ENCODE results near the gene TSKS. TPM values are rescaled to one million over a fixed set of nuclear protein-coding genes. Genes with fewer than 3 reads are reported as not detected.

Gene TSKS
- total RNA-seq, 1 experiment from 2014 or later = 0.28 TPM

GRCh38 chr19:49808711-49809159 is 45.6 kb upstream of the TSKS start:
- no peak overlapping the region for H4K5ac ChIP-seq (ENCODE audit: insufficient read length, low read depth, low read length)
- no CpG with 5 or more reads among the region's 31 CpGs for WGBS (ENCODE audit: extremely low coverage, insufficient read length, low lambda C conversion rate)
- H2BK15ac ChIP-seq (ENCODE audit: low read depth, low read length) = no peak overlapping the region
- no peak overlapping the region for H3K4ac ChIP-seq (ENCODE audit: low read depth, low read length)
- no peaks in the 10 kb centered on the region for H3K27me3 ChIP-seq (ENCODE audit: insufficient read depth, low read length)
- no peak overlapping the region for H2BK5ac ChIP-seq (ENCODE audit: insufficient read length, low read length)
- TF ChIP-seq CTCF (conservative IDR thresholded peaks at IDR 0.05) = no peak
- H3K23ac ChIP-seq (ENCODE audit: insufficient read length, low read depth, low read length) = no peak overlapping the region
- no peak overlapping the region for H4K8ac ChIP-seq (replicated peaks; ENCODE audit: insufficient read length, low read depth, low read length)
- H2AK5ac ChIP-seq (ENCODE audit: insufficient read length, low read length) = no peak overlapping the region
- no peak overlapping the region for H3K56ac ChIP-seq (ENCODE audit: insufficient read length, low read depth, low read length)
- peak overlapping the region; percentile 28 for H3K9ac ChIP-seq (ENCODE audit: extremely low read depth, insufficient read length, low read length)
- H3K36me3 Mint-ChIP-seq (ENCODE audit: insufficient read depth in 1 of 3, low read depth in 3 of 3) = peaks cover 12 to 31% (median 28%) of the 10 kb centered on the region in 3 experiments; a peak in 6 of 7 replicates
- peak overlapping the region; percentile 72 to 83 for H3K4me3 Mint-ChIP-seq
- H2AFZ ChIP-seq (ENCODE audit: low read length) = no peak overlapping the region
- no peaks in the 10 kb centered on the region for H3K79me1 ChIP-seq (ENCODE audit: insufficient read depth, low read depth, low read length, poor library complexity, severe bottlenecking)
- H3K79me2 ChIP-seq (ENCODE audit: insufficient read depth, low read length) = no peaks in the 10 kb centered on the region
- no peak overlapping the region for H2BK120ac ChIP-seq (ENCODE audit: low read depth, low read length, poor library complexity, severe bottlenecking)
- H4K91ac ChIP-seq (ENCODE audit: insufficient read length, low read depth, low read length) = no peak overlapping the region
- H3K23me2 ChIP-seq (ENCODE audit: insufficient read length, low read depth, low read length, poor library complexity, severe bottlenecking) = peaks cover 13% of the 10 kb centered on the region
- peaks cover 16 to 30% of the 10 kb centered on the region in 2 experiments for H3K4me1 Mint-ChIP-seq
- H4K20me1 ChIP-seq (ENCODE audit: control insufficient read depth, insufficient read depth, insufficient read length) = no peaks in the 10 kb centered on the region
- H3K27ac ChIP-seq (ENCODE audit: insufficient read length, low read depth, low read length) = no peak overlapping the region
- peak overlapping the region in 1 of 3 experiments; percentile 82; a peak in 1 of 7 replicates for H3K27ac Mint-ChIP-seq
- peak; percentile 98 for DNase-seq
- H3T11ph ChIP-seq (ENCODE audit: low read length) = no peak overlapping the region
- H3K9me3 ChIP-seq (ENCODE audit: control insufficient read depth, low read depth, low read length) = no peaks in the 10 kb centered on the region
- no peak overlapping the region for H2BK12ac ChIP-seq (ENCODE audit: insufficient read length, low read depth, low read length)
- peaks cover 3% of the 10 kb centered on the region for H3K4me1 ChIP-seq (ENCODE audit: insufficient read depth, low read length)
- peak overlapping the region; percentile 80 for H3K14ac ChIP-seq (ENCODE audit: insufficient read depth, low read length)
- no peak overlapping the region for H2BK20ac ChIP-seq (ENCODE audit: low read depth, low read length, poor library complexity, severe bottlenecking)
- H3K27me3 Mint-ChIP-seq (ENCODE audit: low read depth) = peaks cover 7% of the 10 kb centered on the region
- no peaks in the 10 kb centered on the region; a peak in 2 of 5 replicates for H3K9me3 Mint-ChIP-seq
- H3K4me2 ChIP-seq (ENCODE audit: insufficient read depth, insufficient read length, low read length) = peak overlapping the region; percentile 22
- peak overlapping the region; percentile 73 for H3K18ac ChIP-seq (ENCODE audit: insufficient read length, low read depth, low read length)

All from H9 (cell line).